ENCODE measurements around the gene HLA-B.

HLA-B gene

GRCh38 chr6:31350196-31351032, 6.6 kb downstream of the HLA-B start:
- no peak overlapping the region for H3K27ac ChIP-seq (ENCODE audit: low read length)
- H3K27me3 ChIP-seq (ENCODE audit: low read depth, low read length) = no peaks in the 10 kb centered on the region
- H4K20me1 ChIP-seq (ENCODE audit: insufficient read depth, low read length) = peaks cover 33% of the 10 kb centered on the region
- peaks cover 9% of the 10 kb centered on the region for H3K4me1 ChIP-seq (ENCODE audit: low read length)
- H3K4me2 ChIP-seq (ENCODE audit: low read length) = no peak overlapping the region
- peaks cover 6% of the 10 kb centered on the region for H3K79me2 ChIP-seq (ENCODE audit: low read length)
- H3K36me3 ChIP-seq (replicated peaks; ENCODE audit: low read depth, low read length) = peaks cover 19% of the 10 kb centered on the region
- H3K9me3 ChIP-seq (ENCODE audit: insufficient read depth, low read length) = no peaks in the 10 kb centered on the region
- no peak overlapping the region for H2AFZ ChIP-seq (ENCODE audit: low read depth, low read length)
- TF ChIP-seq CTCF (IDR thresholded peaks at IDR 0.05; ENCODE audit: low read depth, low read length) (no peak), EZH2phosphoT487 (IDR thresholded peaks at IDR 0.05; ENCODE audit: low read depth) (no peak)
- H3K9ac ChIP-seq (ENCODE audit: low read length) = no peak overlapping the region
- no peak overlapping the region for H3K4me3 ChIP-seq (ENCODE audit: low read length)

DNA sequence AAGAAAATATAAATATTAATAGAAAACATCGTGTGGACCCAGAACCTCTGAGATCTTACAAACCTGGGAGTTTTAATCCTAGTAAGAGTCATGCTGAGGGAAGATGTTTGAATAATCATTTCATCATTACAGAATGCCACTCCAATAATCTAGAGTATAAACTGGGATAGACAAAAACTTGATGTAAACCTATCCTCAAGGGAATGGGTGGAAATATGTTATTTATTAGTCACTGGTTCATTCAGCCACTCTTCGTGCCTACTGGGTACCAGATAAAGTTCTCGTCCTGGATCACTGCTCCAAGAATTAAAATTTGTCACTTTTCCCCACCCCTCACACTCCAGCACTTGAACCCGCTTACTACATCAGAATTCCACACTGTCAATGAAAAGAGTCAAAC, 7.7 kb downstream of the HLA-B start:
- no peak overlapping the region for H2AFZ ChIP-seq (ENCODE audit: low read depth, low read length)
- no peak overlapping the region for H3K27ac ChIP-seq (ENCODE audit: low read length)
- no peaks in the 10 kb centered on the region for H3K4me1 ChIP-seq (ENCODE audit: low read length)
- no peaks in the 10 kb centered on the region for H3K9me3 ChIP-seq (ENCODE audit: insufficient read depth, low read length)
- H3K9ac ChIP-seq (ENCODE audit: low read length) = no peak overlapping the region
- H3K4me3 ChIP-seq (ENCODE audit: low read length) = no peak overlapping the region
- no peak overlapping the region for H3K4me2 ChIP-seq (ENCODE audit: low read length)
- peaks cover 9% of the 10 kb centered on the region for H3K36me3 ChIP-seq (replicated peaks; ENCODE audit: low read depth, low read length)
- no peaks in the 10 kb centered on the region for H3K27me3 ChIP-seq (ENCODE audit: low read depth, low read length)
- H4K20me1 ChIP-seq (ENCODE audit: insufficient read depth, low read length) = peaks cover 22% of the 10 kb centered on the region
- H3K79me2 ChIP-seq (ENCODE audit: low read length) = no peaks in the 10 kb centered on the region
- TF ChIP-seq EZH2phosphoT487 (IDR thresholded peaks at IDR 0.05; ENCODE audit: low read depth) (no peak), CTCF (IDR thresholded peaks at IDR 0.05; ENCODE audit: low read depth, low read length) (no peak)

- H3K9ac ChIP-seq (ENCODE audit: low read length) = no peak overlapping the region
- H3K36me3 ChIP-seq (replicated peaks; ENCODE audit: low read depth, low read length) = no peaks in the 10 kb centered on the region
- no peak overlapping the region for H2AFZ ChIP-seq (ENCODE audit: low read depth, low read length)
- TF ChIP-seq CTCF (IDR thresholded peaks at IDR 0.05; ENCODE audit: low read depth, low read length) = no peak
- no peak for TF ChIP-seq EZH2phosphoT487 (IDR thresholded peaks at IDR 0.05; ENCODE audit: low read depth)
- H3K4me1 ChIP-seq (ENCODE audit: low read length) = no peaks in the 10 kb centered on the region
- no peak overlapping the region for H3K27ac ChIP-seq (ENCODE audit: low read length)
- H3K79me2 ChIP-seq (ENCODE audit: low read length) = no peaks in the 10 kb centered on the region
- H4K20me1 ChIP-seq (ENCODE audit: insufficient read depth, low read length) = no peaks in the 10 kb centered on the region
- no peaks in the 10 kb centered on the region for H3K9me3 ChIP-seq (ENCODE audit: insufficient read depth, low read length)
- no peaks in the 10 kb centered on the region for H3K27me3 ChIP-seq (ENCODE audit: low read depth, low read length)
- no peak overlapping the region for H3K4me3 ChIP-seq (ENCODE audit: low read length)
- no peak overlapping the region for H3K4me2 ChIP-seq (ENCODE audit: low read length)
These were observed 11.8 kb downstream of the HLA-B start for GRCh38 chr6:31345026-31345730.

GRCh38 chr6:31340228-31340627, 16.8 kb downstream of the HLA-B start:
- Histone ChIP-seq H3K4me3 (ENCODE audit: low read length) (no peak overlapping the region), H3K79me2 (ENCODE audit: low read length) (no peaks in the 10 kb centered on the region), H4K20me1 (ENCODE audit: insufficient read depth, low read length) (no peaks in the 10 kb centered on the region), H3K27ac (ENCODE audit: low read length) (no peak overlapping the region), H3K4me1 (ENCODE audit: low read length) (no peaks in the 10 kb centered on the region), H3K4me2 (ENCODE audit: low read length) (no peak overlapping the region), H3K9ac (ENCODE audit: low read length) (no peak overlapping the region), H3K27me3 (ENCODE audit: low read depth, low read length) (no peaks in the 10 kb centered on the region), H3K36me3 (replicated peaks; ENCODE audit: low read depth, low read length) (peaks cover 2% of the 10 kb centered on the region), H2AFZ (ENCODE audit: low read depth, low read length) (no peak overlapping the region), H3K9me3 (ENCODE audit: insufficient read depth, low read length) (peaks cover 21% of the 10 kb centered on the region; the same call in 1 of the 2 replicates)
- no peak for TF ChIP-seq EZH2phosphoT487 (IDR thresholded peaks at IDR 0.05; ENCODE audit: low read depth)
- no peak for TF ChIP-seq CTCF (IDR thresholded peaks at IDR 0.05; ENCODE audit: low read depth, low read length)

Measured in OCI-LY3 (cell line).